ENCODE data around the gene ZMYND10.

GRCh38 chr3:50294492-50295403, 50.8 kb downstream of the ZMYND10 start:
- TF ChIP-seq POLR2A (IDR thresholded peaks at IDR 0.05; ENCODE audit: low read depth, low read length) (no peak), CTCF (IDR thresholded peaks at IDR 0.05; ENCODE audit: extremely low read depth in 1 of 2, insufficient read depth in 1 of 2, low read depth in 1 of 2, low read length in 2 of 2) (no peak), EZH2 (IDR thresholded peaks at IDR 0.05; ENCODE audit: borderline replicate concordance, low read depth, low read length, severe bottlenecking) (no peak), POLR2AphosphoS5 (IDR thresholded peaks at IDR 0.05; ENCODE audit: insufficient read depth, low read depth, low read length) (no peak), MYC (IDR thresholded peaks at IDR 0.05; ENCODE audit: low read depth, low read length) (no peak)

Measured in endothelial cell of umbilical vein (primary cell).